PC-3 (cell line): Measurements from ENCODE around the gene ITPR3. TPM values are rescaled to one million over a fixed set of nuclear protein-coding genes. Genes with fewer than 3 reads are reported as not detected.

ENCODE experiments used
- ATAC-seq: fragments of 200-7000 bp; cut with Tn5 transposase; 2 replicates; pipeline ENCODE4 v1.9.1; 2020; ENCODE audit warnings: mild to moderate bottlenecking, moderate library complexity
- BruUV-seq: library from RNA; stranded (reverse); fragments of 400-500 nt; replicated peaks from 2 replicates; lab custom pipeline; 2021; lab: Mats Ljungman, UMichigan
- CTCF ChIA-PET: fragments of 300-600 bp; sonication (Branson Sonifier 250); formaldehyde crosslinking; loops from one replicate; lab custom pipeline; 2022; ENCODE audit warnings: antibody characterized with exemption; lab: Charles Lee
- POLR2A ChIA-PET: fragments of 300-600 bp; sonication (Branson Sonifier 250); formaldehyde crosslinking; loops from one replicate; lab custom pipeline; 2022; ENCODE audit warnings: antibody characterized with exemption; ENCODE audit not compliant: unreplicated experiment; lab: Charles Lee
- DNase-seq: peaks from one replicate; pipeline ENCODE4 v3.0.0-alpha.2; 2015
- H2AFZ ChIP-seq: fragments of 300-600 bp; sonication (generic); 2 replicates; pipeline ENCODE4 v1.6.0; 2016; ENCODE audit warnings: antibody characterized with exemption, low read length
- H3F3A ChIP-seq: fragments of 300-600 bp; sonication (generic); one replicate; pipeline ENCODE4 v1.6.0; 2017; ENCODE audit warnings: antibody characterized with exemption, low read length, control low read depth, mild to moderate bottlenecking; ENCODE audit not compliant: unreplicated experiment
- H3K27ac ChIP-seq: fragments of 300-600 bp; sonication (generic); 2 replicates; pipeline ENCODE4 v1.5.1; 2016; ENCODE audit warnings: mild to moderate bottlenecking, low read length
- H3K27me3 ChIP-seq: fragments of 300-600 bp; sonication (generic); 2 replicates; pipeline ENCODE4 v1.6.1; 2016; ENCODE audit warnings: low read length, mixed read lengths
- H3K36me3 ChIP-seq: fragments of 300-600 bp; sonication (generic); 2 replicates; pipeline ENCODE4 v1.6.1; 2016; ENCODE audit warnings: low read depth, mixed run types, low read length, mixed read lengths
- H3K4me1 ChIP-seq: fragments of 300-600 bp; sonication (generic); 2 replicates; pipeline ENCODE4 v1.5.1; 2016; ENCODE audit warnings: low read length; ENCODE audit not compliant: insufficient read depth
- H3K4me2 ChIP-seq: fragments of 300-600 bp; sonication (generic); 2 replicates; pipeline ENCODE4 v1.6.0; 2016; ENCODE audit warnings: low read length
- H3K4me3 ChIP-seq: fragments of 300-600 bp; sonication (generic); 2 replicates; pipeline ENCODE4 v1.5.1; 2016; ENCODE audit warnings: mild to moderate bottlenecking, low read length, mixed read lengths
- H3K79me2 ChIP-seq: fragments of 300-600 bp; sonication (generic); 2 replicates; pipeline ENCODE4 v1.6.1; 2017; ENCODE audit warnings: low read length, mixed read lengths
- H3K9ac ChIP-seq: fragments of 300-600 bp; sonication (generic); 2 replicates; pipeline ENCODE4 v1.6.0; 2016; ENCODE audit warnings: mild to moderate bottlenecking, low read length
- H3K9me2 ChIP-seq: fragments of 300-600 bp; sonication (generic); replicated peaks from 2 replicates; pipeline ENCODE4 v1.6.1; 2016; ENCODE audit warnings: mixed run types, low read length, mixed read lengths
- H3K9me3 ChIP-seq: fragments of 300-600 bp; sonication (generic); 2 replicates; pipeline ENCODE4 v1.6.1; 2016; ENCODE audit warnings: low read length, mixed read lengths
- H4K20me1 ChIP-seq: fragments of 300-600 bp; sonication (generic); 2 replicates; pipeline ENCODE4 v1.6.1; 2016; ENCODE audit warnings: low read length, mixed read lengths
- CTCF ChIP-seq: fragments of 300-600 bp; sonication (generic); conservative IDR thresholded peaks from 2 replicates; pipeline ENCODE4 v1.5.1; 2017; ENCODE audit warnings: antibody characterized with exemption, low read depth, mild to moderate bottlenecking, low read length
- EZH2 ChIP-seq: fragments of 300-600 bp; sonication (generic); IDR thresholded peaks from one replicate; pipeline ENCODE4 v1.6.1; 2017; ENCODE audit warnings: antibody characterized with exemption, mild to moderate bottlenecking, low read length; ENCODE audit not compliant: unreplicated experiment
- EZH2phosphoT487 ChIP-seq: fragments of 300-600 bp; sonication (generic); IDR thresholded peaks from 2 replicates; pipeline ENCODE4 v1.6.1; 2018; ENCODE audit warnings: mild to moderate bottlenecking, antibody characterized with exemption, low read length, borderline replicate concordance
- intact Hi-C: fragments of 100-400 bp; cut with micrococcal nuclease; formaldehyde crosslinking; loops from 2 replicates; pipeline ENCODE4 v1.9.0; 2023
- total RNA-seq: library from RNA; depleted of rRNA; stranded (reverse); fragments of >200 nt; gene quantifications from 2 replicates; pipeline ENCODE4 v1.2.3, GENCODE V29; 2014

Gene ITPR3
- total RNA-seq, 1 experiment from 2014 or later: 41.8 TPM

DNA sequence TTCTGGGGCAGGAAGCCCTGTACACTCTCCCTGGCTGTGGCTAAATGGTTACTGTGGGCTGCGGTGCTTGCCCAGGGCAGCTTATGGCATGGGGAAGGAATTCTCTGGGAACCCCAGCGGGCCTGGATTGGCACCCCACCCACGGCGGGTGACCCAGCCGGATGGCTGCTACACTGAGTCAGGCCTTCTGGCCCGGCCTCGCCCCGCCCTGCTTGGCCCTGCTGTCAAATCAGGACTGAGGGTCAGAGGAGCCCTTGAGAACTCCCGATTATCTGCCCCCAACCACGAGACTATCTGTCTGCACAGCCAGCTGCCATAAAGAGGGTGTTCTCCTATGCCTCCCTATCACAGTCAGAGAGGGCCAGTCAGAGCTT lies 7.3 kb upstream of the ITPR3 start:
- TF ChIP-seq CTCF (no peak), EZH2phosphoT487 (no peak)
- intact Hi-C loops: no loop called here
- H3K9me3 ChIP-seq: no peaks in the 10 kb centered on the region
- no peaks in the 10 kb centered on the region for H3K9me2 ChIP-seq
- DNase-seq (peak; percentile 21), ATAC-seq (peak; percentile 56)
- H3F3A ChIP-seq: no peaks in the 10 kb centered on the region
- no peak overlapping the region for H3K9ac ChIP-seq
- peaks cover 19% of the 10 kb centered on the region for H3K4me1 ChIP-seq
- no peaks in the 10 kb centered on the region for H3K27me3 ChIP-seq
- H3K4me3 ChIP-seq: no peak overlapping the region
- H3K27ac ChIP-seq: no peak overlapping the region
- H3K36me3 ChIP-seq: no peaks in the 10 kb centered on the region
- POLR2A ChIA-PET: interaction anchor here (0.6 kb wide), 1 partner anchor 33 kb away, joined by 5 read pairs; no protein-coding TSS in a partner anchor
- no peaks in the 10 kb centered on the region for H3K79me2 ChIP-seq
- BruUV-seq: no TSS peak
- CTCF ChIA-PET: no interaction called here
- H3K4me2 ChIP-seq: no peak overlapping the region
- H2AFZ ChIP-seq: peak overlapping the region; percentile 65
- H4K20me1 ChIP-seq: no peaks in the 10 kb centered on the region

- Histone ChIP-seq H3F3A (no peaks in the 10 kb centered on the region), H3K27ac (no peak overlapping the region), H3K36me3 (no peaks in the 10 kb centered on the region), H3K4me3 (no peak overlapping the region), H4K20me1 (no peaks in the 10 kb centered on the region), H3K9me3 (no peaks in the 10 kb centered on the region), H3K27me3 (no peaks in the 10 kb centered on the region), H3K4me2 (no peak overlapping the region), H3K4me1 (peaks cover 18% of the 10 kb centered on the region), H3K9ac (no peak overlapping the region), H2AFZ (no peak overlapping the region), H3K9me2 (no peaks in the 10 kb centered on the region), H3K79me2 (no peaks in the 10 kb centered on the region)
- TF ChIP-seq CTCF: no peak
- no peak for TF ChIP-seq EZH2phosphoT487
- TF ChIP-seq EZH2: no peak
- no TSS peak for BruUV-seq
- DNase-seq (no peak), ATAC-seq (no peak)
- ChIA-PET POLR2A (no interaction called here), CTCF (interaction anchor here (0.6 kb wide), 1 partner anchor 545 kb away, joined by 6 read pairs; no protein-coding TSS in a partner anchor)
- intact Hi-C loops: no loop called here
Measured at GRCh38 chr6:33616113-33616512, 5.0 kb upstream of the ITPR3 start.

- Histone ChIP-seq H3K4me2 (no peak overlapping the region), H3K27ac (no peak overlapping the region), H4K20me1 (no peaks in the 10 kb centered on the region), H2AFZ (no peak overlapping the region), H3K9ac (no peak overlapping the region), H3K9me3 (no peaks in the 10 kb centered on the region), H3K9me2 (no peaks in the 10 kb centered on the region), H3K4me3 (no peak overlapping the region), H3K27me3 (no peaks in the 10 kb centered on the region), H3K36me3 (no peaks in the 10 kb centered on the region), H3F3A (no peaks in the 10 kb centered on the region), H3K79me2 (peaks cover 7% of the 10 kb centered on the region), H3K4me1 (peaks cover 18% of the 10 kb centered on the region)
- no TSS peak for BruUV-seq
- intact Hi-C loops: no loop called here
- ChIA-PET CTCF (interaction anchor here (0.7 kb wide), 1 partner anchor 27 kb away, joined by 7 read pairs; no protein-coding TSS in a partner anchor), POLR2A (no interaction called here)
- TF ChIP-seq EZH2phosphoT487: no peak
- TF ChIP-seq EZH2: no peak
- ATAC-seq: no peak
- DNase-seq: no peak
Measured at GRCh38 chr6:33616913-33617312, 4.2 kb upstream of the ITPR3 start.
